Measurements from ENCODE around the gene NPIPA8.
"Not testable (repeated sequence)": the region's sequence is repeated elsewhere in the genome, so short reads cannot be mapped to it uniquely, and the experiment has no call there.

The NPIPA8 gene

DNA sequence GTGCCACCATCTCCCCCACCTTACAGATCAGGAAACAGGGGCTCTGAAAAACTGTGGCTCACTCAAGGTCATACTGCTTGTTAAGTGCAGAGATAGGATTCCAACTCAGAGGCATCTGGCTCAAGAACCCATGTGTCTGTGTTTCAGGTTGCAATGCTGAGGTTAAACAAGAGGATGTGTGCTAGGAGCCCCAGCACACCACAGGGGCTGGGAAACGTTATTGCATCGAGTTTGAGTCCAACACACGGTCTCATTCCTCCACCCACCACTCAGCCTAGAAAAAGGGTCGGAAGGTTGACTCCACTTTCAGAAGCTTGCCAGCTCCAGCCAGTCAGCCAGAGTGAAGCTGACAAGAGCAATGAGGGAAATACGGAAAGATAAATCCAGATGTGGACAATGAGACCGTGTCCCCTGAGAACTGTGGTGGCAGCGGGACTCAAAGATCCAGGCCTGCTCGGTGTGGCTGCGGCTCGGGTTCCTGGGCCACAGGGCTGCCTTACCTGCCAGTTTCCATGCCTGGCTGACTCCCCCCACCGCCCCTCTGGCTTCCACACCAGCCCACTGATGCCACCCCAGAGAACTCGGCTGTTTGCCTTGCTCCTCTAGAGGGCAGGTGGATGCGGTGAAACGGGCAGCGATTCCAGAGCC is 33.4 kb downstream of the NPIPA8 start:
- H3K36me3 ChIP-seq, H3K4me1 ChIP-seq, H3K4me2 ChIP-seq, H3K9ac ChIP-seq, H3K4me3 ChIP-seq, H3K9me3 ChIP-seq, H3K27ac ChIP-seq, H3K27me3 ChIP-seq, H4K20me1 ChIP-seq: not testable (repeated sequence)

DNA sequence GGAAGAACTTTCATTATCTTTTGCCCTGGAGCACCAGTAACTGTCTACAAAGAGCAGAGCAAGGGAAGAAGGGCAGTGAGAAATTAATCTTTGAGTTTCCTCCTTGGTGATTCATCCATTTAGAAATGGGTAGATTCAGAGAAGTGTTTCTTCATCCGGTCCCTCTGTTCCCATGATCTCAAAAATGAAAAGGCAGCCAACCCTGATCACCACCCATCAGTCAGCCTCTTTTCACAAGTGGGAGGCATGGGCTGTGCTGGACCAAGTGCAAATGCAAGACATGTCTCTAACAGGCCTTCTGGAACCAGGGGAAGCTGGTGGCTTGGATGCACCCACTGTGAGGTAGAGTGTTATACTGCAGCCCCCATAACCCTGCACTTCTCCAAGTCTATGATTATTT is 38.8 kb downstream of the NPIPA8 start:
- H3K9me3 ChIP-seq, H3K4me2 ChIP-seq, H3K27me3 ChIP-seq, H3K9ac ChIP-seq, H3K4me3 ChIP-seq, H4K20me1 ChIP-seq, H3K27ac ChIP-seq, H3K36me3 ChIP-seq, H3K4me1 ChIP-seq: not testable (repeated sequence)

DNA sequence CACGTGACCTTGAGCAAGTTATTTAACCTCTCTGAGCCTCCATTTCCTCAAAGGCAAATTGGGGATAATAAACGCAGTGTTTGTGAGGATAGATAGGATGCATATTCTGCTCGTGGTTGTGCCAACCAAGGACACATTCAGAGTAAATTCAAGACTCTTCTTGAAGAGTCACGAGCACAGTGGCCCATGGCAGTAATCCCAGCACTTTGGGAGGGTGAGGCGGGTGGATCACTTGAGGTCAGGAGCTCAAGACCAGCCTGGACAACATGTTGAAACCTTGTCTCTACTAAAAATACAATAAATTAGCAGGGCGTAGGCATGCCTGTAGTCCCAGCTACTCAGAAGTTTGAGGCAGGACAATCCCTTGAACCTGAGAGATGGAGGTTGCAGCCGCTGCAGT is 39.6 kb downstream of the NPIPA8 start:
- H4K20me1 ChIP-seq, H3K4me2 ChIP-seq, H3K27me3 ChIP-seq, H3K9me3 ChIP-seq, H3K27ac ChIP-seq, H3K36me3 ChIP-seq, H3K4me3 ChIP-seq, H3K9ac ChIP-seq, H3K4me1 ChIP-seq: not testable (repeated sequence)

DNA sequence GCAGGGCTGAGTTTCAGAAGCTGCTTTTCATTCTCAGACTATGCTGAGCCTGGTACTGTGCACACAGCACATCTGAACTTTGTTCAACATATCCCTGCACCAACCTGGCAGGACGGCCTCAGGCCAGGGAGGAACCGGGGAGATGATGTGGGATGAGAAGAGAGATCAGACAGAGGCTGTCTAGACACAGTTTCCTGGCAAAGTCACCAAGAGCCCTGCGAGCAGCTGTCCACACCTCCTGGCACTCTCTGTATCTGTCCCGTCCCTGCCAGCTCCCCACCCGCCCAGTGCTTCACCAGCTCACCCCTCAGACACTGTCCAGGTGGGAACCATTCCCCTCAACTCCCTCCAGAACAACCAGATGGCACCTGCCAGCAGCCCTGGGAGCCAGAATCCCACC is 42.2 kb downstream of the NPIPA8 start:
- not testable (repeated sequence) for H3K9ac ChIP-seq, H3K36me3 ChIP-seq, H3K4me1 ChIP-seq

DNA sequence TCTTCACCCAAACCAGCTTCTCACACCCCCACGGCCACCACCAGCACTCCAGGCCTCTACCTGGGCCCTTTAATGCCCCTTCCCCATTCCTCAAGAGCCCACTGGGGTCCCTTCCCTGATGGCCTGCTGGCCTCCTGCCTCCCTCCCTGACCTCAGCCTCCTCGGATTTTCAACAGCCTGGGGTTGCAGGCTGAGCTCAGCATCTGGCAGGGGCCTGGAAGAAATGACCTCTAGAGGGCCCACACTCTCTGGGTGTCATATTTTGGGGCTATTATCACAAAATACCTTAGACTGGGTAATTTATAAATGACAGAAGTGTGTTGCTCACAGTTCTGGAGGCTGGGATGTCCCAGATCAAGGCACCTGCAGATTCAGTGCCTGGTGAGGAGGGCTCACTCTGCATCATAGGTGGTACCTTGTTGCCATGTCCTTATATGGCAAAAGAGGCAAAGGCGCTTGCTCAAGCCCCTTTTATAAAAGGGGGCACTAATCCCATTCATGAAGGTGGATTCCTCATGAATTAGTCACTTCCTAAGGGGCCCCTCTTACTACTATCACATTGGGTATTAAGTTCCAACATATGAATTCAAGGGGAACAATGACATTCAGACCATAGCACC is 43.1 kb downstream of the NPIPA8 start:
- H3K9ac ChIP-seq, H3K9me3 ChIP-seq, H3K27me3 ChIP-seq, H3K4me2 ChIP-seq, H3K27ac ChIP-seq, H3K4me1 ChIP-seq, H3K36me3 ChIP-seq, H3K4me3 ChIP-seq, H4K20me1 ChIP-seq: not testable (repeated sequence)

More for the DNA sequence above, 42.2 kb downstream of the NPIPA8 start:
- H3K4me3 ChIP-seq, H4K20me1 ChIP-seq, H3K27me3 ChIP-seq, H3K27ac ChIP-seq, H3K9me3 ChIP-seq, H3K4me2 ChIP-seq: not testable (repeated sequence)

DNA sequence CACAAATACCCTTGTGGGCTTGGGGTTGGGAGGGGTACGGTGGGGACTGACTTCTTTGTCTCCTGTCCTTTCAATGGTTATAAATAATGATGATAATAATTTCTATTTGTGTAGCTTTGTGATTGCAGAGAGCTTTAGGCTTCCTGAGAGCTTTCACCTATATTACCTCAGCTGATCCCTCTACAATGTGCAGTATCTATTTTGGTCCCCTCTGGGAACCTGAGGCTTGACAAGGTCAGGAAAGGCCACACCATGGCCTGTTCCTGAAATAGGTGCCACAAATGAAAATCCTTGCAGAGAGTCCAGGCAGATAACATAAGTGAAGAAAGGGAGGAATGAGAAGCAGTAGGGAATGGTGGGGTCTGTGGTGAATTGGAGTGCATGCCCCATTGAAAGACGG is 45.6 kb downstream of the NPIPA8 start:
- not testable (repeated sequence) for H3K27ac ChIP-seq, H3K36me3 ChIP-seq, H3K4me2 ChIP-seq, H3K9me3 ChIP-seq, H3K4me1 ChIP-seq, H3K9ac ChIP-seq, H4K20me1 ChIP-seq, H3K27me3 ChIP-seq, H3K4me3 ChIP-seq

DNA sequence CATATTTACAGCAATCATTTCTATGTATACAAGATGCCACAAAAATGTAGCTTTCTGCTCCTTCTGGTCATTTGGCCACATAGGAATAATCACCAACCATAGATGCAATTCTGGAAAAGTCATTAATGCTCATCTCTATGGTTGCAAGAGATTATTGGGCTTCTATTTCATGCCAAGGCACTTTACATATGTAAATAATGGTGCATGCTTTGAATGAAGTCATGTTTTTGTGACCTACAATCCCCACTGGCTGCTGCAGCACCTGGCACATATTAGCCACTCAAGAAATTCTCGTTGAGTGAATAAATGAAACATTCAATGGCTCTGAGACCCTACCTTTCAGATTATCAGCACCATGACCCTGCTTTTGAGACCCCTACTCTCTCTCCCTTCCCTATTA is 50.2 kb downstream of the NPIPA8 start:
- H3K4me1 ChIP-seq, H3K9me3 ChIP-seq, H3K9ac ChIP-seq, H3K27me3 ChIP-seq, H3K4me2 ChIP-seq, H4K20me1 ChIP-seq, H3K4me3 ChIP-seq, H3K36me3 ChIP-seq, H3K27ac ChIP-seq: not testable (repeated sequence)

DNA sequence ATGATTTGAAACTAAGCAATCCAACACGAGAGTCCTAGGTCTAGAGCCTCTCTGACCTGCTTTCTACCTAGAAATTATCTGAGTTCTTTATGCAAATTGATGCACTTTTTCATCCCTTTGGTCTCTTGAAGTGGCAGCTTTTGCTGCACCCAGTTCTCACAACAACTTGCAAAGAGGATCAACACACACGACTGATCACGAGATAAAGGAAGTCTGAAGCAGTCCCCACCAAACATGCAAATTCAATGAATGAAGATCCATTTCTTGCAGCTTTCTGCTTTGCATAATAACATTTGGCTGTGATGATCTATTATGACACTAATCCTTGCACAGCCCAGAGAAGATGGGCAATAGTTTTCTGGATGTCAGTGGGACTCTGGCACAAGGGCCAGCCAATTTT is 56.2 kb downstream of the NPIPA8 start:
- not testable (repeated sequence) for H3K4me2 ChIP-seq, H3K36me3 ChIP-seq, H3K4me1 ChIP-seq, H3K9ac ChIP-seq, H3K9me3 ChIP-seq, H3K4me3 ChIP-seq, H4K20me1 ChIP-seq, H3K27me3 ChIP-seq, H3K27ac ChIP-seq

DNA sequence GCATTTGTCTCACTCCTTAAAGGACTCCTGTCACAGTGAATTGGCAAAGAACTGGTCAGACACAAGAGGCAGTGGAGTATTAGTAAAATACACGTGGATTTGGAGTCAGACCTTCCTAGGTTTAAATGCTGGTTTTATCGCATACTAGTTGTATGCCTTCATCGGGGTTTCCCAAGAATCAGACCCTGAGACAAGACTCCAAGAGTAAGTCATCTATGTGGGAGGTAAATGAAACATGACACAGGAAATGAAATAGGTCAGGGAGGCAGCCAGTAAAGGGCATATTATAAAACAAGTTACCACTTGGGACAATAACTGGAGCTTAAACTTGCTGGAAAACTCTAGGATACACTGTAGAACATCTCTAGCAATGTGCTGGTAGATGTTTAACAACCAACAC is 59.8 kb downstream of the NPIPA8 start:
- H3K4me3 ChIP-seq, H3K9me3 ChIP-seq, H3K4me2 ChIP-seq, H4K20me1 ChIP-seq, H3K27ac ChIP-seq, H3K9ac ChIP-seq, H3K36me3 ChIP-seq, H3K4me1 ChIP-seq, H3K27me3 ChIP-seq: not testable (repeated sequence)

DNA sequence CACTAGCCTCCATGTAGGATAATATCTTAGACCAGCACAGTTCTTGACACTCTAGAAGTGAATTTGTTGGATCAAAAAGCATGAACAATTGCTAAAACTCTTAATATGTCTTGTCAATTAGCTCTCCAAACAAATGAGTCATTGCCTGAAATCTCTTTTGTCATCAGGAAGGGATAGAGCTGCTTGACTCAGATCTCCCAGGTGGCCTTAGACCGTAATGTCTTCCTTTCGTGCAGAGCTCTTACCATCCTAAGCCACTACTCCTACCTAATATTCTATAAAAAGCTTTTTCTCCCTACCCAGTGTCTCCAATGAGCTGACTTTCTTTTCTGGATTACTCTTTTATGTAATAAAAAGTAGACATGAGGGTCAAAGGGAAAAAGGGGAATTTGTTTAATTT is 66.4 kb downstream of the NPIPA8 start:
- H3K4me2 ChIP-seq, H4K20me1 ChIP-seq, H3K36me3 ChIP-seq, H3K9ac ChIP-seq, H3K4me1 ChIP-seq, H3K9me3 ChIP-seq, H3K27me3 ChIP-seq, H3K4me3 ChIP-seq, H3K27ac ChIP-seq: not testable (repeated sequence)
